NCI-H128 (cell line): Measurements from ENCODE around the gene MDM2.
A peak's percentile ranks its signal among the peaks of the same experiment; 100 is the strongest.

Experiments
- DNase-seq: peaks from one replicate; lab custom pipeline; 2025; ENCODE audit not compliant: unreplicated experiment; lab: John Stamatoyannopoulos, UW

MDM2 gene

GRCh38 chr12:68807576-68808387 is at the start of gene MDM2:
TSS of gene MDM2 (plus strand) at chr12:68808177. CDS start at chr12:68808478, 301 bp downstream.
- peak; percentile 95 for DNase-seq

GRCh38 chr12:68759852-68760251 is 48.1 kb upstream of the MDM2 start:
- no peak for DNase-seq

- no peak for DNase-seq
These were observed 47.1 kb upstream of the MDM2 start for GRCh38 chr12:68760806-68761441.

- no peak for DNase-seq
These were observed 46.5 kb upstream of the MDM2 start for GRCh38 chr12:68761442-68761812.

GRCh38 chr12:68761901-68762630 is 45.9 kb upstream of the MDM2 start:
- DNase-seq, result no peak

- DNase-seq, result no peak
These were observed 45.3 kb upstream of the MDM2 start for GRCh38 chr12:68762691-68763090.

GRCh38 chr12:68765696-68766095 is 42.3 kb upstream of the MDM2 start:
- DNase-seq, result no peak

GRCh38 chr12:68766646-68767045 is 41.3 kb upstream of the MDM2 start:
- DNase-seq, result no peak

- DNase-seq, result no peak
These were observed 40.8 kb upstream of the MDM2 start for GRCh38 chr12:68767191-68767590.

GRCh38 chr12:68768431-68768939 is 39.5 kb upstream of the MDM2 start:
- DNase-seq, result no peak

- DNase-seq, result no peak
These were observed 38.0 kb upstream of the MDM2 start for GRCh38 chr12:68769941-68770340.

GRCh38 chr12:68771223-68771925 is 36.6 kb upstream of the MDM2 start:
- DNase-seq, result no peak

- DNase-seq, result no peak
These were observed 35.3 kb upstream of the MDM2 start for GRCh38 chr12:68772714-68773113.

GRCh38 chr12:68773582-68773981 is 34.4 kb upstream of the MDM2 start:
- no peak for DNase-seq

- DNase-seq, result no peak
These were observed 32.8 kb upstream of the MDM2 start for GRCh38 chr12:68775121-68775630.

GRCh38 chr12:68776976-68777610 is 30.9 kb upstream of the MDM2 start:
- no peak for DNase-seq

GRCh38 chr12:68779280-68779679 is 28.7 kb upstream of the MDM2 start:
- no peak for DNase-seq

GRCh38 chr12:68780731-68781130 is 27.2 kb upstream of the MDM2 start:
- no peak for DNase-seq

- no peak for DNase-seq
These were observed 26.2 kb upstream of the MDM2 start for GRCh38 chr12:68781728-68782127.

- no peak for DNase-seq
These were observed 24.0 kb upstream of the MDM2 start for GRCh38 chr12:68784015-68784414.
